Natural killer cell (primary cell): Measurements from ENCODE around the gene PITX1. TPM values are rescaled to one million over a fixed set of nuclear protein-coding genes. Genes with fewer than 3 reads are reported as not detected.

Experiments used
- ATAC-seq, 3 donors: fragments of 150-1000 bp in 2 of 3; fragments of 200-7000 bp in 1 of 3; cut with Tn5 transposase; 1 replicate in 1 of 3; 2 replicates in 2 of 3; pipeline ENCODE4 v1.10.0; 2021; ENCODE audit warnings: mild to moderate bottlenecking in 2 of 3, moderate library complexity in 2 of 3
- DNase-seq, 2 donors: peaks; one replicate each; pipeline versions ENCODE4 v3.0.0 to v3.0.0-alpha.2; 2013 to 2021; ENCODE audit warnings: mixed read lengths in 1 of 2
- H3K27ac ChIP-seq: one replicate; pipeline ENCODE4 v1.5.1; 2013; ENCODE audit warnings: mild to moderate bottlenecking, low read length
- H3K27me3 ChIP-seq: one replicate; pipeline ENCODE4 v1.6.1; 2013; ENCODE audit warnings: low read length; ENCODE audit not compliant: control insufficient read depth, insufficient read depth
- H3K36me3 ChIP-seq: one replicate; pipeline ENCODE4 v1.6.1; 2013; ENCODE audit warnings: low read length; ENCODE audit not compliant: control insufficient read depth, insufficient read depth
- H3K4me1 ChIP-seq: one replicate; pipeline ENCODE4 v1.6.1; 2013; ENCODE audit warnings: low read length; ENCODE audit not compliant: control insufficient read depth, insufficient read depth
- H3K4me3 ChIP-seq: one replicate; pipeline ENCODE4 v1.5.1; 2013; ENCODE audit warnings: low read length
- H3K9me3 ChIP-seq: one replicate; pipeline ENCODE4 v1.6.1; 2013; ENCODE audit warnings: low read length; ENCODE audit not compliant: control insufficient read depth, insufficient read depth
- H3K27ac Mint-ChIP-seq, 2 donors: one replicate each; pipeline ENCODE4 v1.8.0; 2022; ENCODE audit warnings: mild to moderate bottlenecking in 2 of 2, mixed read lengths in 2 of 2, moderate library complexity in 1 of 2
- H3K27me3 Mint-ChIP-seq, 2 donors: one replicate each; pipeline ENCODE4 v1.8.0; 2022; ENCODE audit warnings: low read depth in 2 of 2, mixed read lengths in 2 of 2
- H3K36me3 Mint-ChIP-seq: one replicate; pipeline ENCODE4 v1.8.0; 2022; ENCODE audit warnings: mixed read lengths
- H3K4me1 Mint-ChIP-seq, 2 donors: one replicate each; pipeline ENCODE4 v1.8.0; 2022; ENCODE audit warnings: mixed read lengths in 2 of 2
- H3K4me3 Mint-ChIP-seq: one replicate; pipeline ENCODE4 v1.8.0; 2022; ENCODE audit warnings: mild to moderate bottlenecking, moderate library complexity, mixed read lengths
- H3K9me3 Mint-ChIP-seq, 2 donors: one replicate each; pipeline ENCODE4 v1.8.0; 2022; ENCODE audit warnings: mixed read lengths in 2 of 2
- WGBS: methylation state at CpG from one replicate; pipeline ENCODE4 v1.1.7; 2013; ENCODE audit warnings: missing lambda C conversion rate; ENCODE audit not compliant: insufficient coverage; 5-methylcytosine and 5-hydroxymethylcytosine counted together
- intact Hi-C: fragments of 100-400 bp; cut with micrococcal nuclease; formaldehyde crosslinking; loops from one replicate; pipeline ENCODE4 v1.14.2; 2022
- total RNA-seq, 4 donors: library from RNA; stranded (reverse); fragments of 120-200 nt in 1 of 4; gene quantifications; one replicate each; pipeline versions ENCODE4 v1.2.3 to v1.2.4, GENCODE V29; 2013 to 2022
- TF ChIP-seq, protein P1 (sequence below): fragments of 200-600 bp; IDR thresholded peaks from one replicate; pipeline ENCODE4 v1.8.0; 2022; ENCODE audit warnings: antibody characterized with exemption

Gene PITX1
- total RNA-seq, 3 donors from 2014 or later (not counting 1 experiment from before 2014, with no cell fraction given): not detected

DNA sequence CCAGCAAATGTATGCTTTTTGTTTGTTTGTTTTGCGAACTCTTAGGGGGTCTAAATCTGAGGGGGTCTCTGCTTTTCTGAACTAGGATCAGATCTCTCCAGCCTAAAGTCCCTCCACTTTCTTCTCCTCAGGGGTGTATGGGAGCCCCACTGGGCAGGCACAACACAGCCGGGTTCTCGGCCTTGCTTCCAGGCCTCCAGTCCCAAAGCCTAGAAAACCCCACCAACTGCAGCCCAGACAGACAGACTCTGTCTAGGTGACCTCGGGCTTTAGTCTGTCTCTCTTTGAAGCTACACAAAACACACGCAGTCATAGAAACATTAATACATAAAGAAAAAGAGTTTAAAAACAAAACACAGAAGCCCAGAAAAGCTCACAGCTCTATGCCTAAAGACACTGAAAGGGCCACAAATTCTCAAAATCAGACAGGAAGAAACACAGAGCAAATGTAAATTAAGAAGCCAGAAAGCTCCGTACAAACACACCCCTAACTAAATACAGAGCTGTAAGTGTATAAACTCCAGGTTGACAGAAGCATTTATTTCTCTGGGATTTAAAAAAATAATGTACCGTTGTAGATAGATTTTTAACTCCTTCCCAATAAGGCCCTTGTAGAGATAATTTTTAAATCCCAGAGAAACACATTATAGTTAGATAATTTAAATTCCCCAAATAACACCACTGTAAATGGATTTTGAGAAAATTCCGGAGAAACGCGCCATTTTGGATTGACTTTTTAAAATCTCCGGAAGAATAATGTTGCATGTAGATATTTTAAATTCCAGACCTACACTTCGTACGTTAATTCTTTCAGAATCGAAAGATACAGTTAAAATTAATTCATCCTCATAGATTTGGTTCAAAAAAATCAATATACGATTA, 2.0 kb downstream of the PITX1 start:
- TF ChIP-seq, protein P1, sequence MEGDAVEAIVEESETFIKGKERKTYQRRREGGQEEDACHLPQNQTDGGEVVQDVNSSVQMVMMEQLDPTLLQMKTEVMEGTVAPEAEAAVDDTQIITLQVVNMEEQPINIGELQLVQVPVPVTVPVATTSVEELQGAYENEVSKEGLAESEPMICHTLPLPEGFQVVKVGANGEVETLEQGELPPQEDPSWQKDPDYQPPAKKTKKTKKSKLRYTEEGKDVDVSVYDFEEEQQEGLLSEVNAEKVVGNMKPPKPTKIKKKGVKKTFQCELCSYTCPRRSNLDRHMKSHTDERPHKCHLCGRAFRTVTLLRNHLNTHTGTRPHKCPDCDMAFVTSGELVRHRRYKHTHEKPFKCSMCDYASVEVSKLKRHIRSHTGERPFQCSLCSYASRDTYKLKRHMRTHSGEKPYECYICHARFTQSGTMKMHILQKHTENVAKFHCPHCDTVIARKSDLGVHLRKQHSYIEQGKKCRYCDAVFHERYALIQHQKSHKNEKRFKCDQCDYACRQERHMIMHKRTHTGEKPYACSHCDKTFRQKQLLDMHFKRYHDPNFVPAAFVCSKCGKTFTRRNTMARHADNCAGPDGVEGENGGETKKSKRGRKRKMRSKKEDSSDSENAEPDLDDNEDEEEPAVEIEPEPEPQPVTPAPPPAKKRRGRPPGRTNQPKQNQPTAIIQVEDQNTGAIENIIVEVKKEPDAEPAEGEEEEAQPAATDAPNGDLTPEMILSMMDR: no peak
- Histone ChIP-seq H3K4me3 (no peak overlapping the region), H3K9me3 (no peaks in the 10 kb centered on the region), H3K27ac (no peak overlapping the region), H3K36me3 (no peaks in the 10 kb centered on the region), H3K4me1 (peaks cover 19% of the 10 kb centered on the region), H3K27me3 (peaks cover 54% of the 10 kb centered on the region)
- Mint-ChIP-seq H3K9me3 (no peaks in the 10 kb centered on the region), H3K36me3 (no peaks in the 10 kb centered on the region), H3K4me3 (peak overlapping the region; percentile 74), H3K27me3 (peaks cover 50 to 63% of the 10 kb centered on the region in 2 donors), H3K4me1 (peaks cover 11 to 29% of the 10 kb centered on the region in 2 donors), H3K27ac (no peak overlapping the region)
- WGBS: 37% methylated on average over 6 of the region's 15 CpGs
- ATAC-seq (no peak), DNase-seq (no peak)
- intact Hi-C loops: no loop called here

- Mint-ChIP-seq H3K36me3 (no peaks in the 10 kb centered on the region), H3K4me3 (no peak overlapping the region), H3K27me3 (peaks cover 51 to 71% of the 10 kb centered on the region in 2 donors), H3K27ac (no peak overlapping the region), H3K9me3 (no peaks in the 10 kb centered on the region), H3K4me1 (peaks cover 11 to 29% of the 10 kb centered on the region in 2 donors)
- Histone ChIP-seq H3K4me1 (peaks cover 19% of the 10 kb centered on the region), H3K9me3 (no peaks in the 10 kb centered on the region), H3K27me3 (peaks cover 48% of the 10 kb centered on the region), H3K27ac (no peak overlapping the region), H3K36me3 (no peaks in the 10 kb centered on the region), H3K4me3 (no peak overlapping the region)
- TF ChIP-seq, protein P1: no peak
- DNase-seq: peak in 1 of 2 donors; percentile 20
- ATAC-seq: no peak
- 8% methylated on average over 57 of the region's 57 CpGs for WGBS
- intact Hi-C loops: no loop called here
Measured at GRCh38 chr5:135030956-135031812, 2.8 kb downstream of the PITX1 start.

- Mint-ChIP-seq H3K36me3 (no peaks in the 10 kb centered on the region), H3K27ac (no peak overlapping the region), H3K4me1 (peaks cover 11 to 29% of the 10 kb centered on the region in 2 donors), H3K27me3 (peaks cover 50 to 77% of the 10 kb centered on the region in 2 donors), H3K4me3 (peak overlapping the region; percentile 37), H3K9me3 (no peaks in the 10 kb centered on the region)
- intact Hi-C loops: no loop called here
- 14% methylated on average over 13 of the region's 13 CpGs for WGBS
- TF ChIP-seq, protein P1: no peak
- no peak for ATAC-seq
- no peak overlapping the region for H3K27ac ChIP-seq
- no peaks in the 10 kb centered on the region for H3K36me3 ChIP-seq
- peaks cover 46% of the 10 kb centered on the region for H3K27me3 ChIP-seq
- no peaks in the 10 kb centered on the region for H3K9me3 ChIP-seq
- no peak for DNase-seq
- peaks cover 19% of the 10 kb centered on the region for H3K4me1 ChIP-seq
- H3K4me3 ChIP-seq: no peak overlapping the region
Measured at GRCh38 chr5:135030123-135030955, 3.7 kb downstream of the PITX1 start.
